ENCODE data around the gene MAFG. TPM values are rescaled to one million over a fixed set of nuclear protein-coding genes. Genes with fewer than 3 reads are reported as not detected.
A peak's percentile ranks its signal among the peaks of the same experiment; 100 is the strongest.

MAFG gene
- total and polyA plus RNA-seq, 9 of the 15 experiments (the other 6 are each of a cell fraction or from before 2014, with no cell fraction given): 1.1 to 58.1 (median 24.9) TPM

DNA sequence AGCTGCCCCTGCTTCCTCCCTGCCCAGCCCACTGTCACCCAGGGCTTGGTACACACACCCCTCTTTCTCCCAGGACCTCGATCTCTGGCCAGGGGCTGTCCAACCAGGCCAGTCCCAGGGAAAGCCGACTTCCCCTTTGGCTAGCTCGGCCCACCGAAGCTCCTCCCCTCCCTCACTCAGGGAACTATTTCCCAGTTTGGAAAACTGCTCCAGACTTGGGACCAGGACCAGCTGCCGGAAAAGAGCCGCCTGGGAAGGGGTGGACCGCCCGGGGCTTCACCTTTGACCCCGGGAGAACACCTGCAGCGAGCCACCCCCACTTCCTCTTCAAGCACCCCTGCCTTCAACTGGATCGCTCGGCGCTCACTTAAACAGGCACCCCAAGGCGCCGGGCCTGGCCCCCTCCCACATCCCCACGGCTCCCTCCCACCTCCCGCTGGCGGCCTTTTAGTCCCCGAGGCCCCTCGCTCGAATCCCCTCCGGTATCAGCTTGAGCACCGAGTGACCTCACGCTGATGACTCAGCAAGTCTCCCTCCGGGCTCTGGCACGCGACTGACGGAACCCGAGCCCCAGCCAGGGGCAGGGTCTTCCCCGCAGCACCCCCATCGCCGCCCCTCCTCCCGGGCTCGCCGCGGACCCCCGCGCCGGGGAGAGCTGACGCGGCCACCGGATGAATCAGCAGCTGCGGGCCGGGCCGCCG, 934 bp downstream of the MAFG start (continued):
- TF ChIP-seq, protein P1, sequence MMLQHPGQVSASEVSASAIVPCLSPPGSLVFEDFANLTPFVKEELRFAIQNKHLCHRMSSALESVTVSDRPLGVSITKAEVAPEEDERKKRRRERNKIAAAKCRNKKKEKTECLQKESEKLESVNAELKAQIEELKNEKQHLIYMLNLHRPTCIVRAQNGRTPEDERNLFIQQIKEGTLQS (IDR thresholded peaks at IDR 0.05): peak; percentile 96
- TF ChIP-seq, protein P1 (CRISPR knock-in tag; conservative IDR thresholded peaks at IDR 0.05): peak; percentile 47; the same call in 1 of the 2 replicates
- TF ChIP-seq SMARCC2 (IDR thresholded peaks at IDR 0.05; ENCODE audit: low read depth) (peak; percentile 70), SPI1 (IDR thresholded peaks at IDR 0.05; ENCODE audit: borderline replicate concordance, low read depth, low read length) (peak; percentile 88), ZSCAN29 (IDR thresholded peaks at IDR 0.05) (no peak), NCOA1 (IDR thresholded peaks at IDR 0.05; ENCODE audit: low read depth) (peak; percentile 41; the same call in 1 of the 2 replicates), TRIM24 (IDR thresholded peaks at IDR 0.05) (peak in 1 of 2 experiments; percentile 20; a peak in 1 of 4 replicates), ELK1 (CRISPR knock-in tag; IDR thresholded peaks at IDR 0.05) (no peak), BRD4 (IDR thresholded peaks at IDR 0.05) (peak; percentile 61; the same call in 1 of the 2 replicates), XRCC5 (IDR thresholded peaks at IDR 0.05; ENCODE audit: low read depth, low read length) (no peak), TAF9B (IDR thresholded peaks at IDR 0.05; ENCODE audit: partially characterized antibody) (no peak), CREM (IDR thresholded peaks at IDR 0.05; ENCODE audit: low read depth) (peak; percentile 64; the same call in 1 of the 2 replicates), SMARCA4 (IDR thresholded peaks at IDR 0.05) (peak; percentile 73), TCF7 (IDR thresholded peaks at IDR 0.05; ENCODE audit: borderline replicate concordance) (no peak), JUND (IDR thresholded peaks at IDR 0.05; ENCODE audit: borderline replicate concordance, low read depth, low read length) (peak; percentile 95), JUND (tag; IDR thresholded peaks at IDR 0.05; ENCODE audit: borderline replicate concordance, low read depth, low read length) (peak; percentile 89; the same call in 2 of the 3 replicates), HMGN3 (IDR thresholded peaks at IDR 0.05; ENCODE audit: borderline replicate concordance, extremely low read depth, insufficient read length, low read depth, low read length) (peak; percentile 72), C11orf30 (IDR thresholded peaks at IDR 0.05; ENCODE audit: low read depth) (peak; percentile 99), SETDB1 (IDR thresholded peaks at IDR 0.05; ENCODE audit: low read length) (no peak), DPF2 (IDR thresholded peaks at IDR 0.05) (peak; percentile 80), POLR2A (conservative IDR thresholded peaks at IDR 0.05) (peak; percentile 51; the same call in 1 of the 2 replicates), BCOR (IDR thresholded peaks at IDR 0.05) (0 out of 2 replicates have a peak, but pooled peaks have one; percentile 46)
- TF ChIP-seq, protein P2, sequence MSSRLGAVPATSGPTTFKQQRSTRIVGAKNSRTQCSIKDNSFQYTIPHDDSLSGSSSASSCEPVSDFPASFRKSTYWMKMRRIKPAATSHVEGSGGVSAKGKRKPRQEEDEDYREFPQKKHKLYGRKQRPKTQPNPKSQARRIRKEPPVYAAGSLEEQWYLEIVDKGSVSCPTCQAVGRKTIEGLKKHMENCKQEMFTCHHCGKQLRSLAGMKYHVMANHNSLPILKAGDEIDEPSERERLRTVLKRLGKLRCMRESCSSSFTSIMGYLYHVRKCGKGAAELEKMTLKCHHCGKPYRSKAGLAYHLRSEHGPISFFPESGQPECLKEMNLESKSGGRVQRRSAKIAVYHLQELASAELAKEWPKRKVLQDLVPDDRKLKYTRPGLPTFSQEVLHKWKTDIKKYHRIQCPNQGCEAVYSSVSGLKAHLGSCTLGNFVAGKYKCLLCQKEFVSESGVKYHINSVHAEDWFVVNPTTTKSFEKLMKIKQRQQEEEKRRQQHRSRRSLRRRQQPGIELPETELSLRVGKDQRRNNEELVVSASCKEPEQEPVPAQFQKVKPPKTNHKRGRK (tag; IDR thresholded peaks at IDR 0.05): no peak
- TF ChIP-seq, protein P3, sequence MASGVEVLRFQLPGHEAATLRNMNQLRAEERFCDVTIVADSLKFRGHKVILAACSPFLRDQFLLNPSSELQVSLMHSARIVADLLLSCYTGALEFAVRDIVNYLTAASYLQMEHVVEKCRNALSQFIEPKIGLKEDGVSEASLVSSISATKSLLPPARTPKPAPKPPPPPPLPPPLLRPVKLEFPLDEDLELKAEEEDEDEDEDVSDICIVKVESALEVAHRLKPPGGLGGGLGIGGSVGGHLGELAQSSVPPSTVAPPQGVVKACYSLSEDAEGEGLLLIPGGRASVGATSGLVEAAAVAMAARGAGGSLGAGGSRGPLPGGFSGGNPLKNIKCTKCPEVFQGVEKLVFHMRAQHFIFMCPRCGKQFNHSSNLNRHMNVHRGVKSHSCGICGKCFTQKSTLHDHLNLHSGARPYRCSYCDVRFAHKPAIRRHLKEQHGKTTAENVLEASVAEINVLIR (CRISPR knock-in tag; IDR thresholded peaks at IDR 0.05): no peak
- TF ChIP-seq, protein P4, sequence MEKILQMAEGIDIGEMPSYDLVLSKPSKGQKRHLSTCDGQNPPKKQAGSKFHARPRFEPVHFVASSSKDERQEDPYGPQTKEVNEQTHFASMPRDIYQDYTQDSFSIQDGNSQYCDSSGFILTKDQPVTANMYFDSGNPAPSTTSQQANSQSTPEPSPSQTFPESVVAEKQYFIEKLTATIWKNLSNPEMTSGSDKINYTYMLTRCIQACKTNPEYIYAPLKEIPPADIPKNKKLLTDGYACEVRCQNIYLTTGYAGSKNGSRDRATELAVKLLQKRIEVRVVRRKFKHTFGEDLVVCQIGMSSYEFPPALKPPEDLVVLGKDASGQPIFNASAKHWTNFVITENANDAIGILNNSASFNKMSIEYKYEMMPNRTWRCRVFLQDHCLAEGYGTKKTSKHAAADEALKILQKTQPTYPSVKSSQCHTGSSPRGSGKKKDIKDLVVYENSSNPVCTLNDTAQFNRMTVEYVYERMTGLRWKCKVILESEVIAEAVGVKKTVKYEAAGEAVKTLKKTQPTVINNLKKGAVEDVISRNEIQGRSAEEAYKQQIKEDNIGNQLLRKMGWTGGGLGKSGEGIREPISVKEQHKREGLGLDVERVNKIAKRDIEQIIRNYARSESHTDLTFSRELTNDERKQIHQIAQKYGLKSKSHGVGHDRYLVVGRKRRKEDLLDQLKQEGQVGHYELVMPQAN (IDR thresholded peaks at IDR 0.05; ENCODE audit: borderline replicate concordance): peak; percentile 62; the same call in 1 of the 2 replicates
